HEK293T (cell line): ENCODE results near the gene E2F3.

Source experiments
- CTCF ChIA-PET: fragments of 350-600 bp; formaldehyde crosslinking; extraction: SDS; loops from one replicate; lab custom pipeline; 2021; ENCODE audit warnings: antibody characterized with exemption, inconsistent platforms; lab: Yijun Ruan, JAX
- POLR2A ChIA-PET: fragments of 350-600 bp; formaldehyde crosslinking; extraction: SDS; loops from one replicate; lab custom pipeline; 2020; ENCODE audit warnings: antibody characterized with exemption, inconsistent platforms; lab: Yijun Ruan, JAX
- DNase-seq: peaks from one replicate; pipeline ENCODE4 v3.0.0; 2012; ENCODE audit warnings: mixed read lengths; ENCODE audit errors: extremely low spot score
- ARNT ChIP-seq: fragments of 450-650 bp; IDR thresholded peaks from 2 replicates; pipeline ENCODE4 v1.6.1; 2017; ENCODE audit warnings: mild to moderate bottlenecking
- BHLHE40 ChIP-seq: fragments of 450-650 bp; IDR thresholded peaks from 2 replicates; pipeline ENCODE4 v1.6.1; 2016; ENCODE audit warnings: mild to moderate bottlenecking, moderate library complexity, borderline replicate concordance
- CTBP1 ChIP-seq: fragments of 450-650 bp; IDR thresholded peaks from 2 replicates; pipeline ENCODE4 v1.6.1; 2016; ENCODE audit warnings: borderline replicate concordance
- ELF4 ChIP-seq: fragments of 450-650 bp; IDR thresholded peaks from 2 replicates; pipeline ENCODE4 v1.6.1; 2017; ENCODE audit warnings: antibody characterized with exemption
- FOXA1 ChIP-seq: fragments of 450-650 bp; IDR thresholded peaks from 2 replicates; pipeline ENCODE4 v1.6.1; 2016; ENCODE audit warnings: mild to moderate bottlenecking
- FOXK2 ChIP-seq: fragments of 450-650 bp; IDR thresholded peaks from 2 replicates; pipeline ENCODE4 v1.6.1; 2016; ENCODE audit warnings: mild to moderate bottlenecking
- FOXM1 ChIP-seq: fragments of 450-650 bp; IDR thresholded peaks from 2 replicates; pipeline ENCODE4 v1.6.1; 2017; ENCODE audit warnings: mild to moderate bottlenecking, borderline replicate concordance
- HDGF ChIP-seq: fragments of 450-650 bp; IDR thresholded peaks from 2 replicates; pipeline ENCODE4 v1.6.1; 2017; ENCODE audit warnings: antibody characterized with exemption, borderline replicate concordance
- L3MBTL2 ChIP-seq: fragments of 450-650 bp; conservative IDR thresholded peaks from 2 replicates; pipeline ENCODE4 v1.6.1; 2016; ENCODE audit warnings: mild to moderate bottlenecking
- LEF1 ChIP-seq: fragments of 450-650 bp; IDR thresholded peaks from 2 replicates; pipeline ENCODE4 v1.6.1; 2017; ENCODE audit warnings: mild to moderate bottlenecking, borderline replicate concordance
- NFRKB ChIP-seq: fragments of 450-650 bp; IDR thresholded peaks from 2 replicates; pipeline ENCODE4 v1.6.1; 2016; ENCODE audit warnings: mild to moderate bottlenecking, moderate library complexity
- SP1 ChIP-seq: fragments of 450-650 bp; IDR thresholded peaks from 2 replicates; pipeline ENCODE4 v1.6.1; 2017
- SUZ12 ChIP-seq: fragments of 450-650 bp; IDR thresholded peaks from 2 replicates; pipeline ENCODE4 v1.6.1; 2016; ENCODE audit warnings: mild to moderate bottlenecking
- TARDBP ChIP-seq: fragments of 450-650 bp; IDR thresholded peaks from 2 replicates; pipeline ENCODE4 v1.6.1; 2016
- ZNF384 ChIP-seq: fragments of 450-650 bp; IDR thresholded peaks from 2 replicates; pipeline ENCODE4 v1.6.1; 2016
- TF ChIP-seq, protein P1 (sequence below): fragments of 450-650 bp; IDR thresholded peaks from 2 replicates; pipeline ENCODE4 v1.6.1; 2016

The E2F3 gene

DNA sequence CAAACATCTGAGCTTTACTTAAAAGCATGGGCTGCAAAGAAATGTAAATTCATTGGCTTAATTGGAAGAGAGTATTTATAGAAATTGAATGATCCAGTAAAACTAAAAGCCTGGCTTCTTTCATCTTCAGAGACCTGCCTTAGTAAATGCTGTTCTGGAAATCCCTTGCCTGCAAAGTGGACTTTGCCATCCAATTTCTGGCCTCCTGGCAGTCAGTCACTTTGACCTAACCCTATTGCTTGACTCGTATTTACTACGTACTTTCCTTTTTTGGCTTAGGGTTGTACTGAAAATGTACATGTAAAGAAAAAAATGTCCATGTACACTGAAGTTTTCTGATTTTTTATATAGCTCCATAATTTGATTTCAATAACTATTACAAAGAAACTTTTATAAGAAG, 47.1 kb downstream of the E2F3 start:
- CTCF ChIA-PET, result no interaction called here
- POLR2A ChIA-PET, result no interaction called here
- TF ChIP-seq SUZ12, result no peak
- TF ChIP-seq FOXK2, result no peak
- no peak for TF ChIP-seq CTBP1
- TF ChIP-seq LEF1, result no peak
- DNase-seq, result no peak

DNA sequence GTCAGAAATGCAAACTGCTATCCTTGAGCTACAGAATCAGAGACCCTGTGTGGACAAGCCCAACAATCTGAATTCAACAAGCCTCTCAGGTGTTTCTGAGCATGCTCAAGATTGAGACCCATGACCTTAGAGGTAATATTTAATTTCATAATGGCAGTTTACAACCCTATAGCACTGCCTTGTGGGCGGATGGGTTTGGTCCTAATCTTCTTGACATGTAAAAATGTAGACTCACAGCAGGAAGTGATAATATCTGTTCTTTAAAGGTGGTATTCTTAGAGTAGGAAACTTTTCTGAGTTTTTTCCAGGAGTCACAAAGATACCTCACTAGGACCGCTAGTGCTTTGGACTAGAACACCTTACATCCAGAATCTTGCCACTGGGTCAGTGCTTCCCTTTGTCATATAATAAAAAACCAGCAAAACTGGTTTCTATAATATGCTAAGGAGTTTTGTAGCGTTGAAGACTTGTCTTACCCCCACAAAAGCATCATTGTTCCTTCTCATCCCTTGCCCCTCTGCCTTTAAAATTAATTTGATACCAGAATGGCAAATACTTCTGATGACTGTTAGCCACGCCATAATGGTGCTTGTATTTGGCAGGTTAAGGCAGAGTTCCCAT, 52.6 kb downstream of the E2F3 start:
- DNase-seq, result no peak
- CTCF ChIA-PET, result no interaction called here
- POLR2A ChIA-PET, result no interaction called here
- TF ChIP-seq ARNT (no peak), FOXA1 (no peak), FOXK2 (no peak), SUZ12 (no peak), HDGF (no peak), FOXM1 (no peak), TARDBP (no peak), CTBP1 (no peak), ZNF384 (no peak), LEF1 (no peak), NFRKB (no peak), L3MBTL2 (no peak)
- TF ChIP-seq, protein P1, sequence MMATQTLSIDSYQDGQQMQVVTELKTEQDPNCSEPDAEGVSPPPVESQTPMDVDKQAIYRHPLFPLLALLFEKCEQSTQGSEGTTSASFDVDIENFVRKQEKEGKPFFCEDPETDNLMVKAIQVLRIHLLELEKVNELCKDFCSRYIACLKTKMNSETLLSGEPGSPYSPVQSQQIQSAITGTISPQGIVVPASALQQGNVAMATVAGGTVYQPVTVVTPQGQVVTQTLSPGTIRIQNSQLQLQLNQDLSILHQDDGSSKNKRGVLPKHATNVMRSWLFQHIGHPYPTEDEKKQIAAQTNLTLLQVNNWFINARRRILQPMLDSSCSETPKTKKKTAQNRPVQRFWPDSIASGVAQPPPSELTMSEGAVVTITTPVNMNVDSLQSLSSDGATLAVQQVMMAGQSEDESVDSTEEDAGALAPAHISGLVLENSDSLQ, result no peak

DNA sequence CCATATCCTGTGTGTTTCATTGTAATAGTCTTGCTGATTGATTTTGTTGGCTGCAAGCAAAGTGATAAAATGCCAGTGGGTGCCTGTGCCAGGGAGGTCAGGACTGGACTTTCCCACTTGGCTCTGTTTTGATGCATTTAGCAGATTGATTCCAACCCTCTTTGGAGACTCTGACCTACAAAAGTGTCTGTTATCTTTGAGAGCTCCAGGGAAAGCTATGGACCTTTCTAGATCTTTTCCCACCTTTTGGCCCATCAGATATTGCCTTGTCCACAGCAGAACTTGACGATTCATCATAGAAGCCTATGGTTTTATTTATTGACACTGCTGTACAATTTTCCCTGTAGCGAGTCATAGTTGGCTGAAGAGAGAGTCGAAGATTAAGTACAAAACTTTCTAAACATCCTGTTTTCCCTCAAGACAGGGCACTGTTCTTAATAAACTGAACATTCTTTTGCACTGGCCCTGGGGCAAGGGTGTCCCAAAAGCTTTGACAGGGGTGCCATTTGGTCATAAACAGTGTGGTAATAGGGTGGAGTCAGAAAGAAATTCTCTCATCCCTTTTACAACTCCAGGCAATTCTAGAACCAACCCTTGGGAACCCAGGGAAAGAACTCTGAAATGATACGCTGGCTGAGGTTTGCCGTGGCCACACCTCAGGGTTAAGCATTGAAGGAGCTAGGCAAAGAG, 53.7 kb downstream of the E2F3 start:
- TF ChIP-seq ELF4 (no peak), ZNF384 (no peak), FOXM1 (no peak)
- CTCF ChIA-PET, result no interaction called here
- POLR2A ChIA-PET, result no interaction called here
- no peak for DNase-seq

DNA sequence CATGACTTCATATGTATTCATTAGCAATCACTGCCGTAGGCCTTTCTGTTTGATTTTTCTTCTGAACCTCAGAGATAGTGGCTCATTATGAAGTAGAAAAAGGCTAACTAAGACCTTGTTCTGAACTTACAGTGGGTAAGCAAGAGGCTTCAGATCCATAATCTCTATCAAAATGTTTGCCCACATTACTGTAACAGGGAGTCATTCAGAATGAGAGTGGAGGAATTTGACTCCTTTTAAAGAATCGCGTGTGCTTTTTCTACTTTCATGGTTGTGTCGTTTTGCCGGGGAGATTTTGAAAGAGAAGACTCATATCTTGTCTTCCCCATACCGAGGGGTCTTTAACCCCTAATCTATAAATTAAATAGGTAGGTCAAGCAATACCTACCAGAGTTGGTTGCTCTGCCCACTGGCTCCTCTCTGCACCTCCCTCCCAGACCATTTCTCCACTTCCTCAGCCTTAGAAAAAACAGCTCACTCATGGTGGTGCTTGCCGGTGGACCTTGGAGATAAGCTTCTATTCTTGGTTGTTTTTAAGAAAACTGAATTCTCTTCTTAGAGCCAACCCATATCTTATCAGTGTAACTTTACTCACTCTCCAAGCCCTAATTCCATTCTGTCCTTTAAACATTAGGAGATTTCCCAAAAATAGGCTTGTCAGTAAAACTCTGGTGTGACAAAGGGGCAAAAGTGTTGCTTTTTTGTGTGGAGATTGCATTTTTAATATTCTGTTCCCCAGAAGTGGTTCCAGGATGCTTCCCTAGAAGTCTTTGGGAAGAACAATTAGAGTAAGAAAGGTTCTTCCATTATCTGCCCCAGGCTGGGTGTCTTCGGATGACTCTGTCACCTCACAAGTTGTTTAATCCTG, 56.6 kb downstream of the E2F3 start:
- POLR2A ChIA-PET, result no interaction called here
- TF ChIP-seq, protein P1, result no peak
- TF ChIP-seq ZNF384, result no peak
- no peak for TF ChIP-seq NFRKB
- no peak for TF ChIP-seq FOXK2
- TF ChIP-seq L3MBTL2, result no peak
- TF ChIP-seq FOXM1, result no peak
- no peak for TF ChIP-seq FOXA1
- no peak for TF ChIP-seq CTBP1
- no peak for TF ChIP-seq ARNT
- no peak for TF ChIP-seq BHLHE40
- TF ChIP-seq LEF1, result no peak
- no peak for TF ChIP-seq ELF4
- TF ChIP-seq HDGF, result no peak
- no peak for TF ChIP-seq TARDBP
- TF ChIP-seq SP1, result no peak
- CTCF ChIA-PET, result no interaction called here
- no peak for DNase-seq

DNA sequence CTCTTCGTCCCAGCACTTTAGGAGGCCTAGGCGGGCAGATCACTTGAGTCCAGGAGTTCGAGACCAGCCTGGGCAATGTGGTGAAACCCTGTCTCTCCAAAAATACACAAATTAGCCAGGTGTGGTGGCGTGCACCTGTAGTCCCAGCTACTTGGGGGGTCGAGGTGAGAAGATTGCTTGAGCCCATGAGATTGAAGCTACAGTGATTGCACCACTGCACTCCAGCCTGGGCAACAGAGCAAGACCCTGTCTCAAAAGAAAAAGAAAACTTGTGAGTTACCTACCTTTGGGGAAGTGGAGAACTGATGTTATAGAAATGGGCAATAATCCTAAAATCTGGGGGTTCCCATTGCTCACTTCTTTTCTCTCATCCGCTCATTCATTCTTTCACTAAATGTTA, 58.0 kb downstream of the E2F3 start:
- ChIA-PET CTCF (no interaction called here), POLR2A (no interaction called here)
- TF ChIP-seq SP1, result no peak
- TF ChIP-seq ARNT, result no peak
- TF ChIP-seq, protein P1, result no peak
- no peak for TF ChIP-seq NFRKB
- no peak for TF ChIP-seq FOXM1
- no peak for TF ChIP-seq FOXA1
- TF ChIP-seq CTBP1, result no peak
- TF ChIP-seq FOXK2, result no peak
- no peak for TF ChIP-seq TARDBP
- DNase-seq, result no peak

DNA sequence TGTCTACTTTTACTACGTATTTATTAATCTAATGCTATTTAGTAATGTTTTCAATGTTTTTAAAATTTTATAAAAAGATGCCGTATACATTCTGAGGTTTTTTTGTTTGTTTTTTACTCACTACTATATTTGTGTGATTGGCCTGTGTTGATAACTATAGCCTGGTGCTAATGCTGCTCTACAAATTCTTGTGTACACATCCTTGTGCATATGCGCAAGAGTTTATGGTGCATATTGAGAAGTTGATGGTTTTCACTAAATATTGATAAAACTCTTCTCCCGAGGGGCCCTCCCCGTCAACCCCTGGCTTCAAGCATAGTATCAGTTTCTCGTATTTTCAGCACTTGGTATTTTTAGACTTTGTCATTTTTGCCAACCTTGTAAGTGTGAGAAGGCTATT, 59.9 kb downstream of the E2F3 start:
- CTCF ChIA-PET, result no interaction called here
- POLR2A ChIA-PET, result no interaction called here
- DNase-seq, result no peak
- TF ChIP-seq NFRKB, result no peak
- no peak for TF ChIP-seq ZNF384
